A673 (cell line): ENCODE measurements around the gene RHBDD3. TPM values are rescaled to one million over a fixed set of nuclear protein-coding genes. Genes with fewer than 3 reads are reported as not detected.

Experiments used
- BruUV-seq: library from RNA; stranded (reverse); fragments of 400-500 nt; replicated peaks from 2 replicates; lab custom pipeline; 2021; lab: Mats Ljungman, UMichigan
- CTCF ChIA-PET: fragments of 300-600 bp; sonication (Branson Sonifier 250); formaldehyde crosslinking; loops from one replicate; lab custom pipeline; 2022; ENCODE audit warnings: antibody characterized with exemption; lab: Charles Lee
- POLR2A ChIA-PET: fragments of 300-600 bp; sonication (Branson Sonifier 250); formaldehyde crosslinking; loops from one replicate; lab custom pipeline; 2022; ENCODE audit warnings: antibody characterized with exemption; ENCODE audit not compliant: low non-redundant PET; lab: Charles Lee
- DNase-seq: peaks from one replicate; pipeline ENCODE4 v3.0.0-alpha.2; 2015; ENCODE audit warnings: low spot score
- H3K27ac ChIP-seq: fragments of 200-600 bp; sonication (generic); 2 replicates; pipeline ENCODE4 v1.5.1; 2016; ENCODE audit warnings: mixed run types, low read depth, mild to moderate bottlenecking, mixed read lengths, antibody characterized with exemption, low read length; ENCODE audit not compliant: poor library complexity, severe bottlenecking
- H3K27me3 ChIP-seq: fragments of 200-600 bp; sonication (generic); replicated peaks from 2 replicates; pipeline ENCODE4 v1.6.1; 2017; ENCODE audit warnings: mixed run types, low read depth, mild to moderate bottlenecking, mixed read lengths, antibody characterized with exemption, low read length; ENCODE audit not compliant: insufficient read depth, poor library complexity
- H3K36me3 ChIP-seq: fragments of 200-600 bp; sonication (generic); 2 replicates; pipeline ENCODE4 v1.6.1; 2016; ENCODE audit warnings: mixed run types, mild to moderate bottlenecking, mixed read lengths, antibody characterized with exemption, low read length; ENCODE audit not compliant: insufficient read depth, poor library complexity, severe bottlenecking
- H3K4me1 ChIP-seq: fragments of 200-600 bp; sonication (generic); 2 replicates; pipeline ENCODE4 v1.6.1; 2017; ENCODE audit warnings: mixed run types, mild to moderate bottlenecking, mixed read lengths, antibody characterized with exemption, low read length; ENCODE audit not compliant: insufficient read depth, poor library complexity, severe bottlenecking
- H3K4me3 ChIP-seq: fragments of 200-600 bp; sonication (generic); 2 replicates; pipeline ENCODE4 v1.5.1; 2016; ENCODE audit warnings: low read depth, mixed run types, mild to moderate bottlenecking, mixed read lengths, low read length; ENCODE audit not compliant: poor library complexity, severe bottlenecking
- H3K9me3 ChIP-seq: fragments of 200-600 bp; sonication (generic); 2 replicates; pipeline ENCODE4 v1.6.1; 2016; ENCODE audit warnings: mixed run types, low read depth, mild to moderate bottlenecking, mixed read lengths, antibody characterized with exemption, low read length; ENCODE audit not compliant: poor library complexity, severe bottlenecking
- CTCF ChIP-seq: fragments of 300-800, 200-600 bp; sonication (generic); conservative IDR thresholded peaks from 2 replicates; pipeline ENCODE4 v1.5.1; 2017; ENCODE audit warnings: low read depth, mild to moderate bottlenecking, antibody characterized with exemption, low read length, moderate library complexity, mixed read lengths
- EZH2 ChIP-seq: fragments of 200-600 bp; sonication (generic); IDR thresholded peaks from 2 replicates; pipeline ENCODE4 v1.6.1; 2017; ENCODE audit warnings: borderline replicate concordance, low read depth, mild to moderate bottlenecking, mixed read lengths, antibody characterized with exemption, low read length; ENCODE audit not compliant: poor library complexity, severe bottlenecking
- intact Hi-C: fragments of 100-400 bp; cut with micrococcal nuclease; formaldehyde crosslinking; loops from one replicate; pipeline ENCODE4 v1.10.0; 2022; ENCODE audit not compliant: unreplicated experiment
- total RNA-seq: library from RNA; stranded (reverse); gene quantifications from 2 replicates; pipeline ENCODE4 v1.2.3, GENCODE V29; 2021

The RHBDD3 gene
- total RNA-seq, 1 experiment from 2014 or later, result 84.0 TPM

- Histone ChIP-seq H3K9me3 (no peaks in the 10 kb centered on the region), H3K36me3 (peaks cover 99% of the 10 kb centered on the region), H3K27me3 (no peaks in the 10 kb centered on the region), H3K4me3 (no peak overlapping the region), H3K4me1 (no peaks in the 10 kb centered on the region), H3K27ac (no peak overlapping the region)
- CTCF ChIA-PET, result no interaction called here
- no peak for TF ChIP-seq EZH2
- TF ChIP-seq CTCF, result no peak
- DNase-seq, result no peak
- POLR2A ChIA-PET, result no interaction called here
- intact Hi-C loops, result no loop called here
- BruUV-seq, result no TSS peak
Observed at GRCh38 chr22:29288837-29289236, 21.1 kb upstream of the RHBDD3 start.

GRCh38 chr22:29284196-29284595, 16.4 kb upstream of the RHBDD3 start:
- Histone ChIP-seq H3K4me1 (no peaks in the 10 kb centered on the region), H3K9me3 (no peaks in the 10 kb centered on the region), H3K36me3 (peaks cover 96% of the 10 kb centered on the region), H3K27ac (no peak overlapping the region), H3K4me3 (no peak overlapping the region), H3K27me3 (no peaks in the 10 kb centered on the region)
- ChIA-PET CTCF (no interaction called here), POLR2A (no interaction called here)
- TF ChIP-seq CTCF, result no peak
- no peak for TF ChIP-seq EZH2
- no TSS peak for BruUV-seq
- no peak for DNase-seq
- intact Hi-C loops, result no loop called here

GRCh38 chr22:29277927-29278326, 10.1 kb upstream of the RHBDD3 start:
- POLR2A ChIA-PET, result no interaction called here
- H3K4me3 ChIP-seq, result no peak overlapping the region
- CTCF ChIA-PET, result no interaction called here
- no TSS peak for BruUV-seq
- intact Hi-C loops, result no loop called here
- H3K9me3 ChIP-seq, result no peaks in the 10 kb centered on the region
- H3K4me1 ChIP-seq, result peaks cover 18% of the 10 kb centered on the region
- no peaks in the 10 kb centered on the region for H3K27me3 ChIP-seq
- peaks cover 96% of the 10 kb centered on the region for H3K36me3 ChIP-seq
- DNase-seq, result no peak
- no peak overlapping the region for H3K27ac ChIP-seq
- no peak for TF ChIP-seq CTCF
- no peak for TF ChIP-seq EZH2
